HL-60 (cell line): Measurements from ENCODE around the gene TACR2.

Experiments
- DNase-seq, 2 experiments: peaks; one replicate each; pipeline ENCODE4 v3.0.0-alpha.2; 2010 to 2020; ENCODE audit warnings: low read depth in 1 of 2, low spot score in 1 of 2
- H3K27ac ChIP-seq: fragments of 250-450 bp; sonication (Bioruptor Pico); replicated peaks from 2 replicates; pipeline ENCODE4 v1.5.1; 2020; ENCODE audit warnings: mild to moderate bottlenecking, moderate library complexity
- H3K27me3 ChIP-seq: fragments of 250-450 bp; sonication (Bioruptor Pico); 2 replicates; pipeline ENCODE4 v1.5.1; 2021; ENCODE audit warnings: mild to moderate bottlenecking, moderate library complexity; ENCODE audit not compliant: insufficient read depth, poor library complexity, severe bottlenecking
- H3K4me3 ChIP-seq: replicated peaks from 2 replicates; pipeline ENCODE4 v1.5.1; 2011; ENCODE audit warnings: mild to moderate bottlenecking, control low read depth, low read length; ENCODE audit not compliant: insufficient read depth
- CTCF ChIP-seq: IDR thresholded peaks from one replicate; pipeline ENCODE4 v1.5.1; 2011; ENCODE audit warnings: low read length, control low read depth, inconsistent platforms; ENCODE audit not compliant: insufficient read depth
- GABPA ChIP-seq: IDR thresholded peaks from 2 replicates; pipeline ENCODE4 v1.6.1; 2012; ENCODE audit warnings: low read depth
- POLR2AphosphoS5 ChIP-seq: IDR thresholded peaks from 2 replicates; pipeline ENCODE4 v1.6.1; 2012; ENCODE audit warnings: low read depth
- REST ChIP-seq: IDR thresholded peaks from 2 replicates; pipeline ENCODE4 v1.6.1; 2012; ENCODE audit warnings: low read depth; ENCODE audit not compliant: insufficient replicate concordance
- SPI1 ChIP-seq: IDR thresholded peaks from 2 replicates; pipeline ENCODE4 v1.6.1; 2012; ENCODE audit warnings: low read depth, mild to moderate bottlenecking, borderline replicate concordance

TACR2 gene

GRCh38 chr10:69404786-69405185 is 11.9 kb downstream of the TACR2 start:
- Histone ChIP-seq H3K27ac (no peak overlapping the region), H3K4me3 (no peak overlapping the region), H3K27me3 (no peaks in the 10 kb centered on the region)
- TF ChIP-seq GABPA (no peak), CTCF (no peak), REST (no peak), SPI1 (no peak), POLR2AphosphoS5 (no peak)
- DNase-seq, result no peak

GRCh38 chr10:69403519-69403918 is 13.2 kb downstream of the TACR2 start:
- Histone ChIP-seq H3K4me3 (no peak overlapping the region), H3K27ac (no peak overlapping the region), H3K27me3 (no peaks in the 10 kb centered on the region)
- no peak for DNase-seq
- no peak for TF ChIP-seq CTCF
- no peak for TF ChIP-seq POLR2AphosphoS5
- TF ChIP-seq SPI1, result no peak
- TF ChIP-seq GABPA, result no peak
- no peak for TF ChIP-seq REST

DNA sequence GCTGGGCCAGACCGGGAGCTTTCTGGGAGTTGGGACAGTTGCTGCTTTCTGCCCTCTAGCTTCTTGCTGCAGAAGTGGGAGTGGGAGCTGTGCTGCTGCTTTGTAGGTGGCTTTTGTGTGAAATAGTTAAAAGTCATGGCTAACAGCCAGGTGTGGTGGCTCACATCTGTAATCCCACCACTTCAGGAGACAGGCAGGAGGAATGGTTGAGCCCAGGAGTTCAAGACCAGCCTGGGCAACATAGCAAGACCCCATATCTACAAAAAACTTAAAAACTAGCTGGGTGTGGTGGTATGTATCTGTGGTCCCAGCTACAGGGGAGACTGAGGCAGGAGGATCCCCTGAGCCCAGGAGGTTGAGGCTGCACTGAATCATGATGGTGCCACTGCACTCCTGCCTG is 13.7 kb downstream of the TACR2 start:
- Histone ChIP-seq H3K4me3 (no peak overlapping the region), H3K27me3 (no peaks in the 10 kb centered on the region), H3K27ac (no peak overlapping the region)
- no peak for DNase-seq
- TF ChIP-seq SPI1, result no peak
- TF ChIP-seq POLR2AphosphoS5, result no peak
- TF ChIP-seq REST, result no peak
- TF ChIP-seq GABPA, result no peak
- TF ChIP-seq CTCF, result no peak
